Tibial nerve (tissue), 4 donors: ENCODE data around the gene FIP1L1. TPM values are rescaled to one million over a fixed set of nuclear protein-coding genes. Genes with fewer than 3 reads are reported as not detected.
"Not testable (repeated sequence)": the region's sequence is repeated elsewhere in the genome, so short reads cannot be mapped to it uniquely, and the experiment has no call there.

Experiments used
- DNase-seq, 2 donors: peaks; one replicate each; pipeline ENCODE4 v3.0.0-alpha.2; 2019; ENCODE audit warnings: low spot score in 2 of 2
- H3K27ac ChIP-seq, 4 donors: fragments of 200-600 bp; sonication (generic) in 3 of 4; one replicate each; pipeline ENCODE4 v1.5.1; 2017 to 2019; ENCODE audit warnings: mild to moderate bottlenecking in 1 of 4
- H3K27me3 ChIP-seq, 2 donors: fragments of 200-600 bp; sonication (generic) in 1 of 2; one replicate each; pipeline versions ENCODE4 v1.5.1 to v1.6.0; 2017 to 2019
- H3K36me3 ChIP-seq, 3 donors: fragments of 200-600 bp; sonication (generic); one replicate each; pipeline ENCODE4 v1.5.1; 2018 to 2019
- H3K4me1 ChIP-seq, 4 donors: fragments of 200-600 bp; sonication (generic) in 3 of 4; one replicate each; pipeline ENCODE4 v1.5.1; 2017 to 2019
- H3K4me3 ChIP-seq, 4 donors: fragments of 200-600 bp; sonication (generic) in 3 of 4; one replicate each; pipeline ENCODE4 v1.5.1; 2017 to 2019; ENCODE audit warnings: mild to moderate bottlenecking in 1 of 4, moderate library complexity in 1 of 4
- H3K9me3 ChIP-seq, 4 donors: fragments of 200-600 bp; sonication (generic) in 3 of 4; one replicate each; pipeline ENCODE4 v1.5.1; 2017 to 2019
- EP300 ChIP-seq, 2 donors: sonication (generic); formaldehyde crosslinking; IDR thresholded peaks; one replicate each; pipeline ENCODE4 v1.6.1; 2017; ENCODE audit warnings: antibody characterized with exemption in 2 of 2, mild to moderate bottlenecking in 1 of 2
- POLR2A ChIP-seq, 2 donors: fragments of 450-650 bp; IDR thresholded peaks; one replicate each; pipeline ENCODE4 v1.6.1; 2017; ENCODE audit warnings: antibody characterized with exemption in 2 of 2, mild to moderate bottlenecking in 2 of 2, moderate library complexity in 2 of 2
- WGBS, 2 donors: methylation state at CpG; one replicate each; pipeline ENCODE4 v1.1.5; 2018; 5-methylcytosine and 5-hydroxymethylcytosine counted together
- total RNA-seq, 4 donors: library from RNA; depleted of rRNA; stranded (reverse); fragments of >200 nt; gene quantifications; one replicate each; pipeline ENCODE4 v1.1.0, GENCODE V29; 2016
- TF ChIP-seq, protein P1 (sequence below), 5 experiments: fragments of 200-600 bp in 3 of 5; fragments of 450-650 bp in 2 of 5; sonication (generic) in 3 of 5; IDR thresholded peaks; one replicate each; pipeline ENCODE4 v1.5.1; 2016 to 2019; ENCODE audit warnings: antibody characterized with exemption in 5 of 5, mild to moderate bottlenecking in 3 of 5, moderate library complexity in 2 of 5

FIP1L1 gene, protein sequence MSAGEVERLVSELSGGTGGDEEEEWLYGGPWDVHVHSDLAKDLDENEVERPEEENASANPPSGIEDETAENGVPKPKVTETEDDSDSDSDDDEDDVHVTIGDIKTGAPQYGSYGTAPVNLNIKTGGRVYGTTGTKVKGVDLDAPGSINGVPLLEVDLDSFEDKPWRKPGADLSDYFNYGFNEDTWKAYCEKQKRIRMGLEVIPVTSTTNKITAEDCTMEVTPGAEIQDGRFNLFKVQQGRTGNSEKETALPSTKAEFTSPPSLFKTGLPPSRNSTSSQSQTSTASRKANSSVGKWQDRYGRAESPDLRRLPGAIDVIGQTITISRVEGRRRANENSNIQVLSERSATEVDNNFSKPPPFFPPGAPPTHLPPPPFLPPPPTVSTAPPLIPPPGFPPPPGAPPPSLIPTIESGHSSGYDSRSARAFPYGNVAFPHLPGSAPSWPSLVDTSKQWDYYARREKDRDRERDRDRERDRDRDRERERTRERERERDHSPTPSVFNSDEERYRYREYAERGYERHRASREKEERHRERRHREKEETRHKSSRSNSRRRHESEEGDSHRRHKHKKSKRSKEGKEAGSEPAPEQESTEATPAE
- total RNA-seq: 10 to 100 TPM; 43.2 to 56.4 (median 51.8) TPM

DNA sequence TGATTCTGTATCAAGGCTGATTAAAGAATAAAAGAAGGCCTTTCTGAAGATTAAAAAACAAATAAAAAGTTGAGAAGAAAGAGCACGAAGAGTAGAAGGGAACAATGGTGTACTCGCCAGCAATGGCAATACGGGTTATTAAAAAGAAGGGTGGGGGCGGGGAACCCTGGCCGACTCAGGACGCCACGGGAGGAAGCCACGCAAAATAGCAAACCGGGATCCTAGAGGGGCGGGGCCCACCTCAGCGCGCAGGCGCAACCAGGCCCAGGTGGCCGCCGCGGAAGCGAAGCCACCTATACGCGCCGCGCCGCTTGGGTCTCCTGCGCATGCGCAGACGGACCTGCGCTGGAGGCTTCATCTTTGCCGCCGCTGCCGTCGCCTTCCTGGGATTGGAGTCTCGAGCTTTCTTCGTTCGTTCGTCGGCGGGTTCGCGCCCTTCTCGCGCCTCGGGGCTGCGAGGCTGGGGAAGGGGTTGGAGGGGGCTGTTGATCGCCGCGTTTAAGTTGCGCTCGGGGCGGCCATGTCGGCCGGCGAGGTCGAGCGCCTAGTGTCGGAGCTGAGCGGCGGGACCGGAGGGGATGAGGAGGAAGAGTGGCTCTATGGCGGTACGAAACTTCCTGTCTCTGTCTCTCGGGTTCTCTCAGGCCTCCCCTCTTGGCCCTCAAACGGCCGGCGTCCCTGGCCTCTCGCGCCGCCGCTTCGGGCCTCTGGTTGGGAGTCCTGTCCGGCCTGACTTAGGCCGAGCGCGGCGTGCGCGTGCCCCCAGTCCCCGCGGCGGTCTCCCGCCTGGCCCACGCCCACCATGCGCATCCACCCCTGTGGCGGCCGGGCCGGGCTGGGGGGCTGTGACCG, at the start of gene FIP1L1:
Gene FIP1L1 (plus strand): TSS at position 323 of the 852 bp plus-strand sequence. CDS start 198 bp downstream, at position 521.
- peak; percentile 85 to 89 for DNase-seq
- TF ChIP-seq POLR2A (IDR thresholded peaks at IDR 0.05) (peak; percentile 55 to 78), EP300 (IDR thresholded peaks at IDR 0.05) (peak in 1 of 2 donors; percentile 96)
- TF ChIP-seq, protein P1, sequence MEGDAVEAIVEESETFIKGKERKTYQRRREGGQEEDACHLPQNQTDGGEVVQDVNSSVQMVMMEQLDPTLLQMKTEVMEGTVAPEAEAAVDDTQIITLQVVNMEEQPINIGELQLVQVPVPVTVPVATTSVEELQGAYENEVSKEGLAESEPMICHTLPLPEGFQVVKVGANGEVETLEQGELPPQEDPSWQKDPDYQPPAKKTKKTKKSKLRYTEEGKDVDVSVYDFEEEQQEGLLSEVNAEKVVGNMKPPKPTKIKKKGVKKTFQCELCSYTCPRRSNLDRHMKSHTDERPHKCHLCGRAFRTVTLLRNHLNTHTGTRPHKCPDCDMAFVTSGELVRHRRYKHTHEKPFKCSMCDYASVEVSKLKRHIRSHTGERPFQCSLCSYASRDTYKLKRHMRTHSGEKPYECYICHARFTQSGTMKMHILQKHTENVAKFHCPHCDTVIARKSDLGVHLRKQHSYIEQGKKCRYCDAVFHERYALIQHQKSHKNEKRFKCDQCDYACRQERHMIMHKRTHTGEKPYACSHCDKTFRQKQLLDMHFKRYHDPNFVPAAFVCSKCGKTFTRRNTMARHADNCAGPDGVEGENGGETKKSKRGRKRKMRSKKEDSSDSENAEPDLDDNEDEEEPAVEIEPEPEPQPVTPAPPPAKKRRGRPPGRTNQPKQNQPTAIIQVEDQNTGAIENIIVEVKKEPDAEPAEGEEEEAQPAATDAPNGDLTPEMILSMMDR (IDR thresholded peaks at IDR 0.05): peak in 2 of 5 experiments; percentile 30 to 36
- no peaks in the 10 kb centered on the region for H3K27me3 ChIP-seq
- H3K9me3 ChIP-seq: no peaks in the 10 kb centered on the region
- WGBS, 2 donors: 1% methylated on average over 56 to 61 of the region's 85 CpGs
- H3K27ac ChIP-seq: peak within 1 kb of the TSS; percentile 71 to 94 (median 90)
- peaks cover 0 to 5% (median 0%) of the 10 kb centered on the region in 3 donors for H3K36me3 ChIP-seq
- H3K4me3 ChIP-seq: peak within 1 kb of the TSS; percentile 87 to 93 (median 91)
- peaks cover 0 to 37% (median 7%) of the 10 kb centered on the region in 4 donors for H3K4me1 ChIP-seq

DNA sequence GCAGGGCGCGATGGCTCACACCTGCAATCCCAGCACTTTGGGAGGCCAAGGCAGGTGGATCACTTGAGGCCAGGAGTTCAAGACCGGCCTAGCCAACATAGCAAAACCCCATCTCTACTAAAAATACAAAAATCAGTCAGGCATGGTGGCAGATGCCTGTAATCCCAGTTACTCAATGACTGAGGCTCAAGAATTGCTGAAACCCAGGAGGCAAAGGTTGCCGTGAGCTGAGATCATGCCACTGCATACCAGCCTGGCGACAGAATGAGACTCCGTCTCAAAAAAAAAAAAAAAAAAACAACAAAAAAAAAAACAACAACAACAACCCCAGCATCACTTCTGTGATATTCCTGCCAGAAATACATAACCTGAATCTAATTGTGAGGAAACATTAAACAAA, 42.5 kb upstream of the FIP1L1 start:
- H3K4me1 ChIP-seq, H3K9me3 ChIP-seq, H3K4me3 ChIP-seq, H3K27me3 ChIP-seq, DNase-seq, H3K36me3 ChIP-seq, H3K27ac ChIP-seq: not testable (repeated sequence)
- 83 to 88% methylated on average over 6 of the region's 6 CpGs for WGBS, 2 donors

DNA sequence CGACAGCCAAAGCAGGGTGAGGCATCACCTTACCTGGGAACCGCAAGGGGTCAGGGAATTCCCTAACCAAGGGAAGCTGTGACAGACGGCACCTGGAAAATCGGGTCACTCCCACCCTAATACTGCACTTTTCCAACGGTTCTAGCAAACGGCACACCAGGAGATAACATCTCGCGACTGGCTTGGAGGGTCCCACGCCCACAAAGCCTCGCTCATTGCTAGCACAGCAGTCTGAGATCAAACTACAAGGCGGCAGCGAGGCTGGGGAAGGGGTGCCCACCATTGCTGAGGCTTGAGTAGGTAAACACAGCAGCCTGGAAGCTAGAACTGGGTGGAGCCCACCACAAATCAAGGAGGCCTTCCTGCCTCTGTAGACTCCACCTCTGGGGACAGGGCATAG, 37.3 kb upstream of the FIP1L1 start:
- WGBS, 2 donors: 95 to 96% methylated on average over 12 of the region's 12 CpGs
- not testable (repeated sequence) for H3K4me1 ChIP-seq, H3K36me3 ChIP-seq, H3K9me3 ChIP-seq, H3K4me3 ChIP-seq, H3K27me3 ChIP-seq, H3K27ac ChIP-seq, DNase-seq

DNA sequence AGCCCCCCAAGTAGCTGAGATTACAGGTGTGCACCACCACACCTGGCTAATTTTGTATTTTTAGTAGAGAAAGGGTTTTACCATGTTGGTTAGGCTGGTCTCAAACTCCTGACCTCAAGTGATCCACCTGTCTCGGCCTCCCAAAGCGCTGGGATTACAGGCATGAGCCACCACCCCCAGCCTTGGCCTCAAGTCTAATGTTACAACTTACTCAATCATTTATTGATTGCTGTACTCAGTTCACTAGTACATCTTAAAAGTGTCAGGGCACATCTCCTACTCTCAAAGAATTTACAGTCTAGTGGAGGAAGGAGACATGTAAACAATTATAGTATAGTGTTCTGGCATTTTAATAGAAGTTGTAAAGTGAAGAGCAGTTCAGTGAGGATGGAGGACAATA, 31.0 kb upstream of the FIP1L1 start:
- not testable (repeated sequence) for H3K9me3 ChIP-seq, DNase-seq, H3K4me1 ChIP-seq, H3K36me3 ChIP-seq, H3K27me3 ChIP-seq, H3K4me3 ChIP-seq, H3K27ac ChIP-seq
- WGBS, 2 donors: 93 to 94% methylated on average over 2 of the region's 2 CpGs

DNA sequence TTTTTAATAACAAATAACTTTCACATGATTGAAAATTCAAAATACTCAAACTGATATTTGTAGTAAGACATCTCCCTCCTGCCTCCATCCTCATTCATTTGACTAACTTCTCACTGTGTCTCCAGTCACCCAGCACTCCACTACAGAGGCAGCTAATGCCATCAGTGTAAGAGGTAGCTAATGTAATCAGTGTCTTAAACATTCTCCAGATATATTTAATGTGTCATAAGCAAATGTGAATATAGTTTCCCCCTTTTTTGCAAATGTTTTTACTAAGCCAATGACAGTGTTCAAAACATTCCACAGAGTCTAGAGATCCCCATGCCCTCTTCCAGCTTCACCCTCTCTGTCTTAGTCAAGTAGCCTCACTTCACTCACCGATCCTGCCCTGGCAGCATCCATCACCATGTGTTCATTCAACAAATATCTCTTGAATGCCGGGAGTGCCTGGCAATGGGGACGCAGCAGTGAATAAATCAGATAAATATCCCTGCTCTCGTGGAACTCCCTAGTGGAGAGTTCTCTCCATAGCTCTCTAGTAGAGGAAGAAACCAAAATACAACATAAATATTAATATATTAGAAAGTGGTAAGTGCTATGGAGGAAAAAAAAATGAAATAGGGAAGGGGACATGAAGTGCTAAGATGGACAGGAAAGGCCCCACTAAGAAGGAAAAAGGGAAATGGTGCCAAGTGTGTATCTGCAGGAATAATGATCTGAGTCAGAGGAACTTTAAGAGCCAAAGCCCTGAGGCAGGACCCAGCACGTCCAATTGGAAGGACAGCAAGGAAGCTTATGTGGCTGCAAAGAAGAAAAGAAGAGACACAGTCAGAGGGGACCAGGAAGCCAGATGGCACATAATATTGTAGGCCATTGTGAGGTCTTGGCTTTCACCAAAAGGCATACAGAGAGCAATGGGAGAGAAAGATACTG, 30.3 kb upstream of the FIP1L1 start:
- 63 to 68% methylated on average over 5 of the region's 5 CpGs for WGBS, 2 donors
- no peak for DNase-seq

DNA sequence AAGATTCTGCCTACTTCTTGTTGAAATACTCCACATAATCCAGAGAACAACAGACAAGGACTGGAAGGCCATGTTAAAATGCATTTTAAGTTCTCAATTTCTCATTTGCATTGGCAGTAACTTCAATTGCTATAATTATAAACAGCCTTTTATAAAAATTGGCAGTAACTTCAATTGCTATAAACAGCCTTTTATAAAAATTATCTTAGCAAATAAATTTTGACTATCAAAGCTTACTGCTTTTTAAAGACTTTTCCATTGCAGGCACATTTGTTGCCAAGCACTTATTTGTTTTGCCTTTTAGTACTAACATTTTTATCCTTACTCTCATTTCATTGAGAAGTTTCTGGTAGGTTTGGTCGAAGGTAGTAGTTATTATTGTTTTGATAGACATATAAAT, 29.4 kb upstream of the FIP1L1 start:
- Histone ChIP-seq H3K36me3 (peaks cover 0 to 13% (median 0%) of the 10 kb centered on the region in 3 donors), H3K27ac (no peak overlapping the region)
- WGBS, 2 donors: 58 to 62% methylated on average over 1 of the region's 1 CpG

More for the DNA sequence above, 30.3 kb upstream of the FIP1L1 start:
- H3K27me3 ChIP-seq: no peaks in the 10 kb centered on the region
- H3K4me1 ChIP-seq: peaks cover 0 to 9% (median 0%) of the 10 kb centered on the region in 4 donors
- H3K9me3 ChIP-seq: peaks cover 0 to 6% (median 0%) of the 10 kb centered on the region in 4 donors
- H3K27ac ChIP-seq: no peak overlapping the region
- peaks cover 0 to 7% (median 0%) of the 10 kb centered on the region in 3 donors for H3K36me3 ChIP-seq
- no peak overlapping the region for H3K4me3 ChIP-seq
- no peak for TF ChIP-seq POLR2A (IDR thresholded peaks at IDR 0.05)

More for the DNA sequence above, 29.4 kb upstream of the FIP1L1 start:
- DNase-seq: no peak
- TF ChIP-seq POLR2A (IDR thresholded peaks at IDR 0.05) (no peak), EP300 (IDR thresholded peaks at IDR 0.05) (no peak)
- TF ChIP-seq, protein P1 (IDR thresholded peaks at IDR 0.05): no peak
- Histone ChIP-seq H3K9me3 (peaks cover 0 to 6% (median 0%) of the 10 kb centered on the region in 4 donors), H3K4me3 (no peak overlapping the region), H3K27me3 (no peaks in the 10 kb centered on the region), H3K4me1 (peaks cover 0 to 9% (median 0%) of the 10 kb centered on the region in 4 donors)
